NT2/D1 (cell line): ENCODE results near the gene EMP1.

Experiments used
- SUZ12 ChIP-seq: IDR thresholded peaks from 2 replicates; pipeline ENCODE4 v1.6.1; 2011; ENCODE audit not compliant: insufficient read length, insufficient read depth; ENCODE audit errors: extremely low read depth
- YY1 ChIP-seq: IDR thresholded peaks from 2 replicates; pipeline ENCODE4 v1.6.1; 2011; ENCODE audit not compliant: insufficient read length, insufficient read depth
- ZNF274 ChIP-seq: IDR thresholded peaks from 2 replicates; pipeline ENCODE4 v1.6.1; 2011; ENCODE audit warnings: mild to moderate bottlenecking, low read depth, low read length

DNA sequence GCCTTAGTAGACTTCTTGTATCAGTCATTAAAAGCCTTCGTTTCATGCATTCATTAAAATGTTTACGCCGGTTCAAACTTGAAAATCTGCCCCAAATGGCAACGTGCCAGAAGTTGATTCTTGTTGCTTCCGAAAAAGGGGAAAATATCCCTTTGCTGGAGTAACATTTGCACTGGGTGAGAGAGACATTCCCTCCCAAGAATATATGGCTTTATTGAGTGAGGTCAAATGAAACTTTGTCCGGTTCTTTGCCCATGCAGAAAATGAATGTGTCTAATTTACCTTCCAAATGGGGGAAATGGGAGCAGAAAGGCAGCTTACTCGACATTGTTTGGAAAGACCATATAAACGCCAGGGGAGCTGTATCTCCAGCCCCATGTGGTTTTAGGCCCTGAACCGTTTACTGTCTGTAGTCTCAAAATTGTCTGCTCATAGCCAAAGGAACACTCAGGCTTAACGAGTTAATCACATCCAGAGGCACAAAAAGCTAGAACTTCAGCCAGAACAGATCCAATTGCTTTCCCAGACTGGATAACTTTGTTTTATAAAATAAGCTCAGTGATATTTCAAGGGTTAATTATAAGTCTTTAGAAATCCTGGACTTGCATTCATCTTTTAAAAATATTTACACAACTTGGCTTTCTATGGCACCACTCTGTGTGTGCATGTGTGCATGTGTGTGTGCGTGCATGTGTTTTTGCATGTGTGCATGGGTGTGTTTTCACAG is 2.9 kb upstream of the EMP1 start:
- no peak for TF ChIP-seq SUZ12
- TF ChIP-seq ZNF274, result no peak
- TF ChIP-seq YY1, result no peak
